ENCODE data around the gene FRRS1L.
"Not testable (repeated sequence)": the region's sequence is repeated elsewhere in the genome, so short reads cannot be mapped to it uniquely, and the experiment has no call there.

Gene FRRS1L

DNA sequence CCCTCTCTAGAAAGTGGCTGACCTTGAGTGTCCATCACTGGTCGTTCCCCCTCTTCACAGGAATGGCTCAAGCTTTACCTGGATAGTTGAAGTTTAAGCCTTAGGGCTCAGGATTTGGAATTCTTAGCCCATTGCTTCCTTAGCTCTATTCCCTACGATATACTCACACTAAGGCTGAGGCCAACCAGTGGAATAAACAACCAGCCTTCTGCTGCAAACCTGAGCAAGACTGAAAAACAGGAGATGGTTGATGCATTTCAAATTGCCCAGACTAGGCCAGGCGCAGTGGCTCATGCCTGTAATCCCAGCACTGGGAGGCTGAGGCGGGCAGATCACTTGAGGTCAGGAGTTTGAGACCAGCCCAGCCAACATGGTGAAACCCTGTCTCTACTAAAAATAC lies 40.4 kb downstream of the FRRS1L start:
- DNase-seq: not testable (repeated sequence)

GRCh38 chr9:109124121-109124520 lies 42.9 kb downstream of the FRRS1L start:
- DNase-seq: no peak

DNA sequence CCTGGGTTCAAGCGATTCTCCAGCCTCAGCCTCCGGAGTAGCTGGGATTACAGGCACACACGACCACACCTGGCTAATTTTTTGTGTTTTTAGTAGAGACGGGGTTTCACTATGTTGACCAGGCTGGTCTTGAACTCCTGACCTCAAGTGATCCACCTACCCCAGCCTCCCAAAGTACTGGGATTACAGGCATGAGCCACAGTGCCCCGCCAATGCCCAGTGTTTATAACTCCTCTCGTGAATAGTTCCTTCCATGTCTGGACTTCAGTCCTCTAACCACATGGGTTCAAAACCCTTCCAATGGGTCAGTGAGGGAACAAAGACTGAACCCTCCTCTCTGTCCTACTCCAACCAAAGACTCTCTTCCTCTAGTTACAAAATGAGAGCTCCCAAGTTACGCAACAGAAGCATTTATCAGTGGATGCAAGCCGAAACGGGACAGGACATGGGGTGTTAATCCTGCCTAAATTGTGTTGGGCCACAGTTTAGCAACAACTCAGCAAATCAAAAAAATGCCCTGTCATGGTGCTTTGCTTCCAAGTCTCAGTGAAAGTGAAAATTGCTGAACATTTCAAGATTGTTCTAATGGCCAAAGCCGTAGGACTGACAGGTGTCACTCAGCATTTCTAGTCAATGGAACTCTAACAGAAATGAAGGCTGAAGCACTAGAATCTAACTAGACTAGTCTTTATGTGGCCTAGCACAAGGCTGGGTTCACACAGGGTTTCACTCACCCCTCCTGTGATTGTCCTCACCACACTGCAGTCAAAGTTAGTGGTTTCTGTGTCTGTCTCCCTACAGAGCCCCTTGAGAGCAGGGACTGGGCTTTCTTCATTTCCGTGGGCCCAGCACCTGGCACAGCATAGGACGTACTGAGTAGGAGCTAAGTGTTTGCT lies 44.1 kb downstream of the FRRS1L start:
- no peak for DNase-seq

- no peak for DNase-seq
These were observed 45.7 kb downstream of the FRRS1L start for GRCh38 chr9:109121232-109121796.

- DNase-seq: no peak
These were observed 46.8 kb downstream of the FRRS1L start for GRCh38 chr9:109120204-109120789.

GRCh38 chr9:109119439-109120203 lies 47.4 kb downstream of the FRRS1L start, which contains the start of gene TMEM245:
TMEM245 (minus strand) TSS chr9:109119947; CDS start chr9:109119913, 34 bp downstream.
- peak; percentile 96 for DNase-seq

DNA sequence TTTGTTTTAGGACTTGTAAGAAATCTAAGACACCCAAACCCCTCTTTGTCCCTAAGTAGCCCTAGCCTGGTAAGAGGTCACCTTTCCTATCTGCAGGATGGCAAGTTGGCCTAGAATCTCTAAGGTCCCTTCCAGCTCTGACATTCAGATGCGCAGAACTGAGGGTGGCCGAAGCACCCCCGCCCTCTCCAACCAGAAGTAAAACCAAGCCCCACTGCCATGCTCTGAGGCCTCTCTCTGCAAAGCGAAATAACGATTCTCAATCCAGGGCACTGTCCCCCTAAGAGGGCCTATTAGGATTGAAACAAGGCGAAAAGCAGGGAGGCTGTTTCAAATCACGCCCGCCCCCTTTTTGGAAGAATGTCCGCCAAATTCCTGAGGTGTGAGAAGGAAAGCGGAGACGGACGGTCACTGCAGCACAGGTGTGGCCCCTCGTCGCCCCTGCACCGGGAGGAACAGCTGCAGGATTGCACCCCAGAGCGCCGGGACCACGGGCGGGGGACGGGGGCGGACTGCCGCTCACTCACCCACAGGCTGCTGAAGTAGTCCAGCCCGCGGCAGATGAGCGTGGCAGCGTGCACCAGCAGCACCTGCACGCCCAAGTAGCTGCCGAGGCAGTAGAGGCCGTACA lies 48.1 kb downstream of the FRRS1L start:
- DNase-seq: no peak

- DNase-seq: peak; percentile 4
These were observed 48.9 kb downstream of the FRRS1L start for GRCh38 chr9:109117856-109118807.

GRCh38 chr9:109115931-109116526 lies 51.0 kb downstream of the FRRS1L start:
- DNase-seq: no peak

GRCh38 chr9:109114670-109115069 lies 52.4 kb downstream of the FRRS1L start:
- DNase-seq: no peak

- no peak for DNase-seq
These were observed 53.0 kb downstream of the FRRS1L start for GRCh38 chr9:109113892-109114609.

- no peak for DNase-seq
These were observed 53.8 kb downstream of the FRRS1L start for GRCh38 chr9:109113254-109113653.

DNA sequence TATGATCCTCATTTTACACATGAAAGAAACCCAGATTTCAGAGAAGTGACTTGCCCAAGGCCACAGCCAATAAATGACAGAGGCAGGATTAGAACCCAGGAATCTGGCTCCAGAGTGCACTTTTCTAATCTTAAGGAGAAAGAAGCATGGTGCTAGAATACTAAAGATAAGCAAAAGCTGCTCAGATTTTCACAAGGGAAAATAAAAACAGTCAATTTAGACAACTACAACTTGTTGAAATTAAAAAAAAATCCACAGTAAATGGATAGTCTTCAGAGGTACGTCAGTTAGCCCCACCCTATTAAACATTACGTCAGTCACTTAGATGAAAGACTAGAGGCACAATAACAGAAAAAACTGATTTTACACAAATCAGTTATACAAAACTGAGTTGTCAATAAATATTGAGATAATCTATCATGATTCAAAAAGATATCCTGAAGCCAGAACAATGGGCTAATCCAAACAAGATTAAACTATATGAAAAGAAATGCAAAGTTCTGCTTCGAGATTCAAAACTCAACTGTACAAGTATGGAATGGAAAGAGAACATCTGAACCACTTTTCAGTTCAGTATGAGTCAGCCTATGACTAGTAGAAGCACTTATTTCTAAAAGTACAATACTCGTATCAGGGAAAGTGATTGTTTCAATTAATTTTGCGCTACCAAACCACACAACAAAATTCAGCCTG lies 56.6 kb downstream of the FRRS1L start:
- DNase-seq: no peak

GRCh38 chr9:109109967-109110328 lies 57.1 kb downstream of the FRRS1L start:
- DNase-seq: no peak

DNA sequence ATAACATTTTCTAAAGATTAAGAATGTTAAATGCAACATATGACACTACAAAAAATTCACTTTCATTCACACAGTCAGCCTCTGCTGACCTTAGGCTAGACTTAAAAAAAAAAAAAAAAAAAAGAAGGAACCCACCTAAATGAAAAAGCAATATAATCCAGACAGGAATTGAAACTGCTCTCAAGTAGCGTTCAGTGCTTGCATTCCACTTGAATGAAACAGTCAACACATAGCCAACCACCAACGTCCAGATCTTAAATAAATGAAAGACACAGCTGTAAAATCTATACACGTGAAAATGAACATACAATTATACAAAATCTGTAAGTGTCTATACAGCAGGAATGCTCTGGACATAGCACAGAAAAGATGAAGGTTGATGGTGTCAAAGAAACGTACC lies 58.7 kb downstream of the FRRS1L start:
- DNase-seq: no peak

DNA sequence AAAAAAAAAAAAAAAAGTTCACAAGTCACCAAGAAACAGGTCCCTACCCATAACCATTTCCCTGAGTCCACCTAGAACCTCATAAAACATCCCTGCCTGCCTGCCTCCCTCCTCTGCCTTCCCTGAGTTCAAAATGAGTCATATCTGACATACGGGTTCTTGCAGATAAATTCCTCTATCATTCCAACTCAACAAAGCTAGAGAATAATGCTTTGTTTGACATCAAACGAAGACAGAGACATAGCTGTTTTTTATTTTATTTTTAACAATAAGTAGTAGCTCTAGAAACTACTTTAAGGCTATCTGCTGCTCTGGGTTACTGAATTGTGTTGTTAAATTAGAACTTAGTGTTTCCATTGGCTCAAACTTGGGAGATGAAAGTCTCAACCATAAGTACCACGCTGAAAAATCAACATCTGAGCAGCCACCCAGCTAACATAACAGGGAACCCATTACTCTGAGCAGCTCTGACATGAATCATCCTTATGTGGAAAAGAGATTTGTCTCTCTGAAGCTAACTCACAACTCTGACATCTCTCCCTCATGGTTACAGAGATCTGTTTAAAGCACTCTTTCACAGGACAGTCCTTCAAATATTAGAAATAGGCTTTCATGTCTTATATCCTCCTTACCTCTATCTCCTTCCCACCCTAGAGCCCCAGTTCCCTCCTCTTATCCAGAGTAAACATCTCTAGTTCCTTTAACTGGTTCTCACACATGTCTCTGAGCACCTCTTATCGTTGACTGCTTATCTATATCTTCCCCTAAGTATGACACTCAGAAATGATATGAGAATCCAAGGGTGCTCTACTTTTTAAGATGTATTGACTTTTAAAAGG lies 59.4 kb downstream of the FRRS1L start:
- no peak for DNase-seq

GRCh38 chr9:109101810-109102209 lies 65.2 kb downstream of the FRRS1L start:
- no peak for DNase-seq

- no peak for DNase-seq
These were observed 65.8 kb downstream of the FRRS1L start for GRCh38 chr9:109101202-109101595.

Data from NCI-H446 treated with DMSO at 0.1 percent for 48 hours (cell line).